ENCODE data around the gene TXNRD1. TPM values are rescaled to one million over a fixed set of nuclear protein-coding genes. Genes with fewer than 3 reads are reported as not detected.

The TXNRD1 gene
- total RNA-seq, 1 donor from 2014 or later, result 100 TPM

GRCh38 chr12:104197264-104197663 is 18.3 kb upstream of the TXNRD1 start:
- peaks cover 7% of the 10 kb centered on the region for H3K36me3 Mint-ChIP-seq (ENCODE audit: unreplicated experiment)

GRCh38 chr12:104199964-104200363 is 15.6 kb upstream of the TXNRD1 start:
- no peaks in the 10 kb centered on the region for H3K4me1 Mint-ChIP-seq (ENCODE audit: unreplicated experiment)
- H3K36me3 Mint-ChIP-seq (ENCODE audit: unreplicated experiment), result peaks cover 7% of the 10 kb centered on the region
- no peak for DNase-seq (ENCODE audit: extremely low spot score, unreplicated experiment)
- peaks cover 20% of the 10 kb centered on the region for H3K27me3 Mint-ChIP-seq (ENCODE audit: unreplicated experiment)
- no peak overlapping the region for H3K27ac Mint-ChIP-seq (ENCODE audit: unreplicated experiment)
- TF ChIP-seq CTCF (IDR thresholded peaks at IDR 0.05), result no peak
- H3K9me3 Mint-ChIP-seq (ENCODE audit: unreplicated experiment), result peaks cover 7% of the 10 kb centered on the region
- no peak overlapping the region for H3K4me3 Mint-ChIP-seq (ENCODE audit: unreplicated experiment)

More at GRCh38 chr12:104197264-104197663, 18.3 kb upstream of the TXNRD1 start:
- DNase-seq (ENCODE audit: extremely low spot score, unreplicated experiment), result no peak
- H3K4me1 Mint-ChIP-seq (ENCODE audit: unreplicated experiment), result no peaks in the 10 kb centered on the region
- H3K4me3 Mint-ChIP-seq (ENCODE audit: unreplicated experiment), result no peak overlapping the region
- peaks cover 20% of the 10 kb centered on the region for H3K27me3 Mint-ChIP-seq (ENCODE audit: unreplicated experiment)
- H3K9me3 Mint-ChIP-seq (ENCODE audit: unreplicated experiment), result peaks cover 7% of the 10 kb centered on the region
- H3K27ac Mint-ChIP-seq (ENCODE audit: unreplicated experiment), result no peak overlapping the region
- no peak for TF ChIP-seq CTCF (IDR thresholded peaks at IDR 0.05)

- no peak overlapping the region for H3K27ac Mint-ChIP-seq (ENCODE audit: unreplicated experiment)
- H3K9me3 Mint-ChIP-seq (ENCODE audit: unreplicated experiment), result peaks cover 7% of the 10 kb centered on the region
- H3K4me3 Mint-ChIP-seq (ENCODE audit: unreplicated experiment), result no peak overlapping the region
- H3K4me1 Mint-ChIP-seq (ENCODE audit: unreplicated experiment), result no peaks in the 10 kb centered on the region
- no peak for DNase-seq (ENCODE audit: extremely low spot score, unreplicated experiment)
- H3K36me3 Mint-ChIP-seq (ENCODE audit: unreplicated experiment), result peaks cover 7% of the 10 kb centered on the region
- TF ChIP-seq CTCF (IDR thresholded peaks at IDR 0.05), result peak; percentile 89
- peaks cover 11% of the 10 kb centered on the region for H3K27me3 Mint-ChIP-seq (ENCODE audit: unreplicated experiment)
Observed at GRCh38 chr12:104201238-104202001, 14.2 kb upstream of the TXNRD1 start.

GRCh38 chr12:104204690-104205480 is 10.7 kb upstream of the TXNRD1 start:
- H3K27ac Mint-ChIP-seq (ENCODE audit: unreplicated experiment), result no peak overlapping the region
- H3K36me3 Mint-ChIP-seq (ENCODE audit: unreplicated experiment), result peaks cover 6% of the 10 kb centered on the region
- no peaks in the 10 kb centered on the region for H3K4me1 Mint-ChIP-seq (ENCODE audit: unreplicated experiment)
- no peaks in the 10 kb centered on the region for H3K27me3 Mint-ChIP-seq (ENCODE audit: unreplicated experiment)
- H3K4me3 Mint-ChIP-seq (ENCODE audit: unreplicated experiment), result no peak overlapping the region
- DNase-seq (ENCODE audit: extremely low spot score, unreplicated experiment), result no peak
- H3K9me3 Mint-ChIP-seq (ENCODE audit: unreplicated experiment), result peaks cover 6% of the 10 kb centered on the region
- no peak for TF ChIP-seq CTCF (IDR thresholded peaks at IDR 0.05)
